HepG2 (cell line): ENCODE measurements around the gene FUCA1. TPM values are rescaled to one million over a fixed set of nuclear protein-coding genes. Genes with fewer than 3 reads are reported as not detected.

Experiments
- ATAC-seq: fragments of 200-7000 bp; cut with Tn5 transposase; 3 replicates; pipeline ENCODE4 v1.9.1; 2020; ENCODE audit warnings: mild to moderate bottlenecking, moderate library complexity
- BruUV-seq: library from RNA; stranded (reverse); fragments of 400-500 nt; replicated peaks from 2 replicates; lab custom pipeline; 2021; lab: Mats Ljungman, UMichigan
- CTCF ChIA-PET: fragments of 300-600 bp; formaldehyde crosslinking; extraction: SDS; loops from one replicate; lab custom pipeline; 2021; ENCODE audit warnings: low total read pairs, inconsistent platforms, low intra/inter-chr PET ratio; lab: Yijun Ruan, JAX
- POLR2A ChIA-PET: fragments of 350-600 bp; sonication (Branson Sonifier 250); formaldehyde crosslinking; loops from one replicate; lab custom pipeline; 2020; ENCODE audit warnings: antibody characterized with exemption, inconsistent platforms; lab: Yijun Ruan, JAX
- DNase-seq: peaks from one replicate; pipeline ENCODE4 v3.0.0-alpha.2; 2015; ENCODE audit warnings: low spot score
- FAIRE-seq: peaks from 3 replicates; lab custom pipeline; 2011; peaks lifted over from hg19 to GRCh38; lab: Jason Lieb, UNC
- H2AFZ ChIP-seq: one replicate; pipeline ENCODE4 v1.6.1; 2011; ENCODE audit warnings: low read length, inconsistent platforms
- H3K27ac ChIP-seq: fragments of 300-600 bp; 3 replicates; pipeline ENCODE4 v1.8.0; 2011; ENCODE audit warnings: mixed run types, mild to moderate bottlenecking, mixed read lengths, low read length, inconsistent platforms; ENCODE audit not compliant: insufficient read depth; ENCODE audit errors: extremely low read length
- H3K27me3 ChIP-seq, 2 experiments: fragments of 200-600 bp in 1 of 2; 2 replicates in 1 of 2; 3 replicates in 1 of 2; pipeline versions ENCODE4 v1.6.0 to v1.8.0; 2011; ENCODE audit warnings: low read length in 2 of 2, mild to moderate bottlenecking in 2 of 2, moderate library complexity in 2 of 2, inconsistent platforms in 1 of 2; ENCODE audit not compliant: insufficient read depth in 2 of 2, control insufficient read depth in 1 of 2
- H3K36me3 ChIP-seq, 2 experiments: fragments of 200-600 bp in 1 of 2; replicated peaks in 1 of 2; 2 replicates in 1 of 2; 3 replicates in 1 of 2; pipeline versions ENCODE4 v1.5.1 to v1.8.0; 2011; ENCODE audit warnings: low read length in 2 of 2, inconsistent platforms in 1 of 2; ENCODE audit not compliant: insufficient read depth in 2 of 2, control insufficient read depth in 1 of 2
- H3K4me1 ChIP-seq: 2 replicates; pipeline ENCODE4 v1.5.1; 2012; ENCODE audit warnings: low read length, inconsistent platforms; ENCODE audit not compliant: insufficient read depth
- H3K4me2 ChIP-seq: 2 replicates; pipeline ENCODE4 v1.6.0; 2011; ENCODE audit warnings: low read depth, low read length, inconsistent platforms
- H3K4me3 ChIP-seq, 3 experiments: fragments of 200-600 bp in 1 of 3; sonication (generic), shearing (Covaris generic) in 1 of 3; replicated peaks in 1 of 3; 2 replicates each; pipeline ENCODE4 v1.5.1; 2011 to 2016; ENCODE audit warnings: low read length in 3 of 3, inconsistent platforms in 2 of 3, low read depth in 2 of 3, mild to moderate bottlenecking in 2 of 3, control low read depth in 1 of 3, mixed read lengths in 1 of 3; ENCODE audit not compliant: insufficient read depth in 1 of 3
- H3K79me2 ChIP-seq: one replicate; pipeline ENCODE4 v1.6.1; 2011; ENCODE audit warnings: low read length, inconsistent platforms; ENCODE audit not compliant: insufficient read depth
- H3K9ac ChIP-seq: 2 replicates; pipeline ENCODE4 v1.6.0; 2011; ENCODE audit warnings: mild to moderate bottlenecking, low read depth, low read length, inconsistent platforms; ENCODE audit not compliant: insufficient read depth
- H3K9me3 ChIP-seq: 2 replicates; pipeline ENCODE4 v1.5.1; 2012; ENCODE audit warnings: mild to moderate bottlenecking, low read length
- H4K20me1 ChIP-seq: 2 replicates; pipeline ENCODE4 v1.6.0; 2011; ENCODE audit warnings: inconsistent platforms, mild to moderate bottlenecking, low read length, moderate library complexity; ENCODE audit not compliant: insufficient read depth
- DRAP1 ChIP-seq: IDR thresholded peaks from 2 replicates; pipeline ENCODE4 v1.6.1; 2016; ENCODE audit warnings: missing genetic modification reagents, missing compliant biosample characterization
- ETV5 ChIP-seq: IDR thresholded peaks from 2 replicates; pipeline ENCODE4 v1.6.1; 2018; ENCODE audit warnings: missing biosample characterization, missing genetic modification reagents, inconsistent platforms, borderline replicate concordance
- FOXK1 ChIP-seq: sonication (generic); formaldehyde crosslinking; IDR thresholded peaks from 2 replicates; pipeline ENCODE4 v1.4.0; 2020; ENCODE audit warnings: low read depth, missing genetic modification reagents, borderline replicate concordance
- HHEX ChIP-seq: IDR thresholded peaks from 2 replicates; pipeline ENCODE4 v1.6.1; 2016; ENCODE audit warnings: control low read depth
- MTERF4 ChIP-seq: sonication (generic); formaldehyde crosslinking; IDR thresholded peaks from 2 replicates; pipeline ENCODE4 v1.8.0; 2023; ENCODE audit warnings: mild to moderate bottlenecking, missing genetic modification reagents
- PRDM4 ChIP-seq: sonication (generic); formaldehyde crosslinking; IDR thresholded peaks from 2 replicates; pipeline ENCODE4 v1.9.0; 2021; ENCODE audit warnings: missing genetic modification reagents, borderline replicate concordance
- TCF12 ChIP-seq, 2 experiments: fragments of 450-650 bp in 1 of 2; sonication (generic) in 1 of 2; formaldehyde crosslinking in 1 of 2; IDR thresholded peaks; 2 replicates each; pipeline versions ENCODE4 v1.6.1 to v1.8.0; 2017 to 2022; ENCODE audit warnings: antibody characterized with exemption in 1 of 2, mild to moderate bottlenecking in 1 of 2, missing genetic modification reagents in 1 of 2, moderate library complexity in 1 of 2
- TERF1 ChIP-seq: sonication (generic); formaldehyde crosslinking; IDR thresholded peaks from 2 replicates; pipeline ENCODE4 v1.8.0; 2022; ENCODE audit warnings: mild to moderate bottlenecking, missing genetic modification reagents, moderate library complexity
- THAP7 ChIP-seq: sonication (generic); formaldehyde crosslinking; IDR thresholded peaks from 2 replicates; pipeline ENCODE4 v1.8.1; 2023; ENCODE audit warnings: mild to moderate bottlenecking, missing genetic modification reagents
- ZNF124 ChIP-seq: sonication (generic); formaldehyde crosslinking; IDR thresholded peaks from 2 replicates; pipeline ENCODE4 v1.4.0; 2020; ENCODE audit warnings: missing genetic modification reagents
- ZNF251 ChIP-seq: sonication (generic); formaldehyde crosslinking; IDR thresholded peaks from 2 replicates; pipeline ENCODE4 v1.9.0; 2021; ENCODE audit warnings: mild to moderate bottlenecking, missing genetic modification reagents
- ZNF749 ChIP-seq: sonication (generic); formaldehyde crosslinking; IDR thresholded peaks from 2 replicates; pipeline ENCODE4 v1.8.0; 2022; ENCODE audit warnings: mild to moderate bottlenecking, missing genetic modification reagents, moderate library complexity, borderline replicate concordance
- WGBS: methylation state at CpG from one replicate; pipeline ENCODE4 v1.1.6; 2017; ENCODE audit warnings: low lambda C conversion rate; 5-methylcytosine and 5-hydroxymethylcytosine counted together
- in situ Hi-C: cut with HindIII; loops from 2 replicates; pipeline ENCODE4 v1.10.0; 2017; ENCODE audit warnings: low pct_unique_long_range_greater_than_20kb; ENCODE audit not compliant: extremely low pct_ligation_motif_present
- intact Hi-C: fragments of 100-400 bp; cut with micrococcal nuclease; formaldehyde crosslinking; loops from one replicate; pipeline ENCODE4 v1.10.0; 2022; ENCODE audit not compliant: unreplicated experiment
- polyA plus RNA-seq, 8 experiments: library from polyadenylated mRNA; depleted of rRNA in 3 of 8; stranded (reverse) in 7 of 8; unstranded in 1 of 8; fragments of >200 nt; fragmentation: Illumina TruSeq in 4 of 8; extraction: Trizol in 4 of 8; gene quantifications; 2 replicates each; pipeline versions ENCODE4 v1.2.1 to v1.2.3, GENCODE V29; 2011 to 2016; ENCODE audit warnings: low read depth in 4 of 8, missing spikeins in 1 of 8, mixed read lengths in 1 of 8; ENCODE audit not compliant: insufficient read depth in 1 of 8
- total RNA-seq, 5 experiments: library from RNA; depleted of rRNA; stranded (reverse); fragments of >200 nt; fragmentation: Illumina TruSeq; extraction: Trizol; gene quantifications; 2 replicates each; pipeline ENCODE4 v1.2.3, GENCODE V29; 2016; ENCODE audit warnings: low read depth in 1 of 5

The FUCA1 gene
- total and polyA plus RNA-seq, 2 of the 13 experiments (the other 11 are each of a cell fraction or from before 2014, with no cell fraction given), result 32.7 to 33.6 TPM

- Histone ChIP-seq H3K9ac (no peak overlapping the region), H2AFZ (no peak overlapping the region), H3K79me2 (no peaks in the 10 kb centered on the region), H4K20me1 (no peaks in the 10 kb centered on the region), H3K4me2 (no peak overlapping the region), H3K4me1 (no peaks in the 10 kb centered on the region), H3K4me3 (no peak overlapping the region), H3K27ac (no peak overlapping the region), H3K36me3 (peaks cover 1 to 22% of the 10 kb centered on the region in 2 experiments; a peak in 2 of 5 replicates), H3K9me3 (no peaks in the 10 kb centered on the region), H3K27me3 (no peaks in the 10 kb centered on the region)
- BruUV-seq, result no TSS peak
- DNase-seq (no peak), FAIRE-seq (no peak), ATAC-seq (no peak)
- in situ Hi-C loops, result no loop called here
- CTCF ChIA-PET, result no interaction called here
- WGBS, result 98% methylated on average over 3 of the region's 3 CpGs
- POLR2A ChIA-PET, result interaction anchor here (0.9 kb wide), 1 partner anchor 39 kb away, joined by 3 read pairs; the partner anchor contains the start of gene PITHD1
- intact Hi-C loops, result no loop called here
- TF ChIP-seq TERF1 (CRISPR knock-in tag) (no peak), ZNF124 (CRISPR knock-in tag) (no peak), PRDM4 (CRISPR knock-in tag) (no peak), TCF12 (IDR thresholded peaks at IDR 0.05) (no peak), TCF12 (CRISPR knock-in tag; IDR thresholded peaks at IDR 0.05) (no peak), ZNF749 (CRISPR knock-in tag) (no peak), DRAP1 (CRISPR knock-in tag) (no peak), MTERF4 (CRISPR knock-in tag) (no peak), THAP7 (CRISPR knock-in tag) (no peak), ZNF251 (no peak), ETV5 (CRISPR knock-in tag) (no peak), FOXK1 (CRISPR knock-in tag) (no peak), HHEX (CRISPR knock-in tag) (no peak)
Observed at GRCh38 chr1:23817633-23818032, 50.5 kb downstream of the FUCA1 start.
